Esophagus squamous epithelium (tissue), 5 donors: ENCODE results near the gene SOX1. TPM values are rescaled to one million over a fixed set of nuclear protein-coding genes. Genes with fewer than 3 reads are reported as not detected.

ENCODE experiments used
- DNase-seq: peaks from one replicate; lab custom pipeline; 2025; lab: John Stamatoyannopoulos, UW
- H3K27ac ChIP-seq, 4 donors: fragments of 200-600 bp; sonication (generic); one replicate each; pipeline ENCODE4 v1.5.1; 2016 to 2019; ENCODE audit warnings: mild to moderate bottlenecking in 1 of 4
- H3K27me3 ChIP-seq, 4 donors: fragments of 200-600 bp; sonication (generic); 1 replicate in 3 of 4; 2 replicates in 1 of 4; pipeline versions ENCODE4 v1.5.1 to v1.6.0; 2017 to 2021; ENCODE audit warnings: antibody characterized with exemption in 1 of 4
- H3K36me3 ChIP-seq, 3 donors: fragments of 200-600 bp; sonication (generic); one replicate each; pipeline ENCODE4 v1.5.1; 2016 to 2019
- H3K4me1 ChIP-seq, 3 donors: fragments of 200-600 bp; sonication (generic); one replicate each; pipeline ENCODE4 v1.5.1; 2017 to 2019
- H3K4me3 ChIP-seq, 4 donors: fragments of 200-600 bp; sonication (generic); 1 replicate in 3 of 4; 2 replicates in 1 of 4; pipeline ENCODE4 v1.5.1; 2016 to 2019; ENCODE audit warnings: mild to moderate bottlenecking in 2 of 4, moderate library complexity in 1 of 4
- H3K9me3 ChIP-seq, 3 donors: fragments of 200-600 bp; sonication (generic); one replicate each; pipeline ENCODE4 v1.5.1; 2016 to 2019
- CTCF ChIP-seq, 6 experiments: fragments of 450-650 bp in 4 of 6; fragments of 200-600 bp in 2 of 6; sonication (generic) in 2 of 6; IDR thresholded peaks; one replicate each; pipeline ENCODE4 v1.5.1; 2016 to 2019; ENCODE audit warnings: antibody characterized with exemption in 6 of 6, mild to moderate bottlenecking in 4 of 6, moderate library complexity in 4 of 6
- POLR2A ChIP-seq, 4 donors: fragments of 450-650 bp; IDR thresholded peaks; one replicate each; pipeline ENCODE4 v1.6.1; 2017; ENCODE audit warnings: antibody characterized with exemption in 4 of 4, mild to moderate bottlenecking in 4 of 4, moderate library complexity in 3 of 4
- WGBS, 2 donors: methylation state at CpG; one replicate each; pipeline ENCODE4 v1.1.5; 2018; 5-methylcytosine and 5-hydroxymethylcytosine counted together
- intact Hi-C: fragments of 100-400 bp; cut with DNase I; formaldehyde crosslinking; loops from one replicate; pipeline ENCODE4 v1.15.0; 2022
- total RNA-seq, 4 donors: library from RNA; depleted of rRNA; stranded (reverse); fragments of >200 nt; gene quantifications; one replicate each; pipeline ENCODE4 v1.1.0, GENCODE V29; 2016
- donor health status: DM: yes; HTN: yes; CAD: no.

The SOX1 gene
- total RNA-seq, 4 donors from 2014 or later, result 0.19 TPM; not detected in 3

GRCh38 chr13:112116187-112116950 lies 49.4 kb downstream of the SOX1 start:
- H3K27me3 ChIP-seq, result peaks cover 0 to 75% (median 0%) of the 10 kb centered on the region in 4 donors
- H3K27ac ChIP-seq, result no peak overlapping the region
- H3K4me1 ChIP-seq, result no peaks in the 10 kb centered on the region
- DNase-seq, result no peak
- H3K9me3 ChIP-seq, result no peaks in the 10 kb centered on the region
- TF ChIP-seq CTCF (IDR thresholded peaks at IDR 0.05) (no peak), POLR2A (IDR thresholded peaks at IDR 0.05) (no peak)
- H3K36me3 ChIP-seq, result no peaks in the 10 kb centered on the region
- 75 to 95% methylated on average over 10 to 21 of the region's 22 CpGs for WGBS, 2 donors
- no peak overlapping the region for H3K4me3 ChIP-seq
- intact Hi-C loops, result no loop called here

GRCh38 chr13:112117258-112117954 lies 50.5 kb downstream of the SOX1 start:
- no peaks in the 10 kb centered on the region for H3K4me1 ChIP-seq
- no peaks in the 10 kb centered on the region for H3K36me3 ChIP-seq
- H3K27ac ChIP-seq, result no peak overlapping the region
- no peaks in the 10 kb centered on the region for H3K9me3 ChIP-seq
- TF ChIP-seq CTCF (IDR thresholded peaks at IDR 0.05), result no peak
- no peak for TF ChIP-seq POLR2A (IDR thresholded peaks at IDR 0.05)
- WGBS, 2 donors, result 83 to 85% methylated on average over 2 to 5 of the region's 14 CpGs
- no peak overlapping the region for H3K4me3 ChIP-seq
- intact Hi-C loops, result no loop called here
- peaks cover 0 to 65% (median 0%) of the 10 kb centered on the region in 4 donors for H3K27me3 ChIP-seq
- DNase-seq, result no peak

- H3K4me3 ChIP-seq, result no peak overlapping the region
- TF ChIP-seq POLR2A (IDR thresholded peaks at IDR 0.05) (no peak), CTCF (IDR thresholded peaks at IDR 0.05) (no peak)
- no peak for DNase-seq
- no peak overlapping the region for H3K27ac ChIP-seq
- H3K27me3 ChIP-seq, result peaks cover 0 to 60% (median 0%) of the 10 kb centered on the region in 4 donors
- intact Hi-C loops, result no loop called here
- H3K4me1 ChIP-seq, result no peaks in the 10 kb centered on the region
- 72 to 73% methylated on average over 10 to 12 of the region's 18 CpGs for WGBS, 2 donors
- no peaks in the 10 kb centered on the region for H3K36me3 ChIP-seq
- no peaks in the 10 kb centered on the region for H3K9me3 ChIP-seq
These were observed 51.0 kb downstream of the SOX1 start for GRCh38 chr13:112117955-112118302.

- Histone ChIP-seq H3K9me3 (no peaks in the 10 kb centered on the region), H3K36me3 (no peaks in the 10 kb centered on the region), H3K4me3 (no peak overlapping the region), H3K4me1 (no peaks in the 10 kb centered on the region), H3K27me3 (peaks cover 0 to 54% (median 0%) of the 10 kb centered on the region in 4 donors), H3K27ac (no peak overlapping the region)
- TF ChIP-seq CTCF (IDR thresholded peaks at IDR 0.05) (no peak), POLR2A (IDR thresholded peaks at IDR 0.05) (no peak)
- WGBS, 2 donors, result 52 to 87% methylated on average over 2 to 3 of the region's 23 CpGs
- intact Hi-C loops, result no loop called here
- DNase-seq, result no peak
These were observed 51.6 kb downstream of the SOX1 start for GRCh38 chr13:112118451-112119064.
